GM19043 (cell line): ENCODE results near the gene B3GNT4.
"Not testable (repeated sequence)": the region's sequence is repeated elsewhere in the genome, so short reads cannot be mapped to it uniquely, and the experiment has no call there.

ENCODE experiments used
- ATAC-seq: cut with Tn5 transposase; IDR thresholded peaks from one replicate; pipeline ENCODE4 v1.9.1; 2021; ENCODE audit warnings: low read depth; ENCODE audit not compliant: unreplicated experiment

Gene B3GNT4

DNA sequence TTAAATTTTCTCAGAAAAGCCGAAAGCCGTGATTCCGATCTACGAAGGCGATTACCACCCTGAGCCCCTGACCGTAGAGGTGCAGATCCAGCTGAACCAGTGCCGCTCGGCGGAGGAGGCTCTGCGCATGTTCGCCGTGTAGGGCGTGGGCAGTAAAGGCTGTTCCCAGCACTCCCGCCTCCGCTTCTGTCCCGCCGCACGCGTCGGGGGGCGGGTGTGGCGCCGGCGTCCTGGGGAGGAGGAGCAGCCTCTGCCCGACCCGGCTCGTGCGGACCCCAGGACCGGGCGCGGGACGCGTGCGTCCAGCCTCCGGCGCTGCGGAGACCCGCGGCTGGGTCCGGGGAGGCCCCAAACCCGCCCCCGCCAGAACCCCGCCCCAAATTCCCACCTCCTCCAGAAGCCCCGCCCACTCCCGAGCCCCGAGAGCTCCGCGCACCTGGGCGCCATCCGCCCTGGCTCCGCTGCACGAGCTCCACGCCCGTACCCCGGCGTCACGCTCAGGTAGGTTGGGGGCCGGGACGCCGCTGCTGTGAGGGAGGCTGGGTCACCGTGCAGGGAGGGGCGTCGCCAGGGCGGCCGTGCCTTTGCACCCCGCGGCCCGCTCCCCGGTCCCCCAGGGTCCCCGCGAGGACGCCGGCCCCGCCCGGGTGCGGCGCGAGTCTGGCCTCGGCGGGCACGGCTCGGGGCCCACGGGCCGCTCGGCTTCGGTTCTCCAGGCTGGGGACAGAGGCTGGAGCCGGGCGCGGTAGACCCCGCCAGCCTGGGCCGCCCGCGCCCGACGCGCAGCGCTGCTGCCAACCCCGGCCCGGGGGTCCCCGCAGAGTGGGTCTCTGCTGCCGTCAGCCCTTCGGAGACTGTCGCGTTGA lies at the start of gene B3GNT4:
B3GNT4 (plus strand) TSS at position 409 of the 866 bp plus-strand sequence. CDS start 910 bp downstream, outside the sequence.
- no peak for ATAC-seq

DNA sequence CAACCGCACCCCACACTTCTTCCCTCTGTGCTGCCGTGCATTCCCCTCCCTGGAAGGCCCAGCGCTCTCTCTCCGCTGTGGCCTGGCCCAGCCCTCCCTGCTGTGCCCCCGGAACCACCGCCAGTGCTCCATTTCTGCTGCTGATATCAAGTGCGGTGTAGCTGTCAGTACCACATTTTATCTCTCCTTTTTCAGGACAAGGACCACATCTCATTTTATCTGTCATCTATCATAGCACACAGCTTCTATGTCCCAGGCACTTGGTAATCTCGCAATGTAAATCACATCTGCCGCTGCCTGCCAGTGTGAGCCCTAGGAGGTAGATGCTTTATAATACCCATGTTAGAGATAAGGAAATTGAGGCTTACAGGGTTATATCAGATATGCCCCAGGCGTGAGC lies 47.8 kb upstream of the B3GNT4 start:
- no peak for ATAC-seq

DNA sequence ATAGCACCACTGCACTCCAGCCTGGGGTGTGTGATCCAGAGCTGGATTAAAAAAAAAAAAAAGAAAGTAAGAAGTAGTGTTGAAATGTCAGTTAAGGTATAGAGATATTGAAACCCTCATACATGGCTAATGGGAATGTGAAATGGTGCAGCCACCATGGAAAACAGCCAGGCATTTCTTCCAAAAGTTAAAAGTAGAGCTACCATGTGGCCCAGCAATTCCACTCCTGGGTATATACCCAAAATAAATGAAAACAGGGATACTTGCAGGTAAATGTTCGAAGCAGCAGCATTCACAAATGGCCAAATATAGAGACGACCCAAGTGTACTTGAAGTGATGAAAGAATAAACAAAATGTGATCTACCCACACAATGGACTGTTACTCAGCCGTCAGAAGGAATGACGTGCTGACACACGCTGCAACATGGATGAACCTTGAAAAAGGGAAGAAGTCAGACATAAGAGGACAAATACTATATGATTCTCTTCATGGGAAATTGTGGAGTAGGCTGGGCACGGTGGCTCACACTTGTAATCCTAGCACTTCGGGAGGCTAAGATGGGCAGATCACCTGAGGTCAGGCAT lies 44.7 kb upstream of the B3GNT4 start:
- ATAC-seq, result no peak

GRCh38 chr12:122159882-122160281 lies 43.6 kb upstream of the B3GNT4 start:
- no peak for ATAC-seq

DNA sequence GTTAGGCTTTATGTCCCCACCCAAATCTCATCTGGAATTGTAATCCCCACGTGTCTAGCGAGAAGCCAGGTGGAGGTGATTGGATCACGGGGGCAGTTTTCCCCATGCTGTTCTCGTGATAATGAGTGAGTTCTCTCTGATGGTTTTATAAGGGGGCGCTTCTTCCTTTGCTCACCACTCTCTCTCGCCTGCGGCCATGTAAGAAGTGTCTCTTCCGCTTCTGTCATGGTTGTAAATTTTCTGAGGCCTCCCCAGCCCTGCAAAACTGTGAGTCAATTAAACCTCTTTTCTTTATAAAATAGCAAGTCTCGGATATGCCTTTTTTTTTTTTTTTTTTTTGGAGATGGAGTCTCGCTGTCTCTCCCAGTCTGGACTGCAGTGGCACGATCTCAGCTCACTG lies 42.7 kb upstream of the B3GNT4 start:
- no peak for ATAC-seq

DNA sequence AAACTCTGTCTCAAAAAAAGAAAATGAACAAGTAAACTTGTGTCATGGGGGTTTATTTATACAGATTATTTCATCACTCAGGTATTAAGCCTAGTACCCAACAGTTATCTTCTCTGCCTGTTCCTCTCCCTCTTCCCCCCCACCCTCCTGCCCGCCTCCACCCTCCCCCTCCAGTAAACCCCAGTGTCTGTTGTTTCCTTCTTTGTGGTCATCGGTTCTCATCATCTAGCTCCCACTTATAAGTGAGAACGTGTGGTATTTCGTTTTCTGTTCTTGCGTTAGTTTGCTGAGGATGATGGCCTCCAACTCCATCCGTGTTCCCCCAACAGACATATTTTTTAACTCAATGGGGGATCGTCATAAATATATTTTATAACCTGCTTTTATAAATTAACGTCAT lies 41.8 kb upstream of the B3GNT4 start:
- ATAC-seq, result no peak

GRCh38 chr12:122162976-122163375 lies 40.5 kb upstream of the B3GNT4 start:
- ATAC-seq, result no peak

- no peak for ATAC-seq
Measured at GRCh38 chr12:122166422-122167349, 36.8 kb upstream of the B3GNT4 start.

DNA sequence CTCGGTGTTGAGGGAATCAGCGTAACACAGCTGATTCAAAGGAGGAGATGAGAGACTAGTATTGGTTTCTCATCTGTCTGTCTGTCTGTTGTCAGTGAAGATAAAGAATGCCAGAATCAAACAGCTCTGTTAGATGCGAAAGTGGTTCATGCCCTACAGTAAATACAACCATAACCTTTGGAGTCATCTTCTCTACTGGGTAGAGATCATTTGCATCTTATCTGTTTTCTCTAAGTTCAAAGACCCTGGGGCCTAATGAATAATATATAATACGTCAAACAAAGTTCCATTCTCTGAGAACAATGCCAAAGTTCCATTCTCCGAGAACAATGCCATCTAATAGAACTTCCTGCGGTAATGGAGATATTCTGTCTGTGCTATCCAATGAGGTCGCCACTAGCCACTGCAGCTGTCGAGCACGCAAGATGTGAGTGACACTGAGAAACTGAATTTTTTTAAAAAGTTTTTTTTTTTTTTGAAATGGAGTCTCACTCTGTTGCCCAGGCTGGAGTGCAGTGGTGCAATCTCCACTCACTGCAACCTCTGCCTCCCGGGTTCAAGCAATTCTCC lies 36.1 kb upstream of the B3GNT4 start:
- no peak for ATAC-seq

GRCh38 chr12:122168492-122168891 lies 35.0 kb upstream of the B3GNT4 start:
- ATAC-seq, result no peak

- no peak for ATAC-seq
Measured at GRCh38 chr12:122171399-122171798, 32.1 kb upstream of the B3GNT4 start.

DNA sequence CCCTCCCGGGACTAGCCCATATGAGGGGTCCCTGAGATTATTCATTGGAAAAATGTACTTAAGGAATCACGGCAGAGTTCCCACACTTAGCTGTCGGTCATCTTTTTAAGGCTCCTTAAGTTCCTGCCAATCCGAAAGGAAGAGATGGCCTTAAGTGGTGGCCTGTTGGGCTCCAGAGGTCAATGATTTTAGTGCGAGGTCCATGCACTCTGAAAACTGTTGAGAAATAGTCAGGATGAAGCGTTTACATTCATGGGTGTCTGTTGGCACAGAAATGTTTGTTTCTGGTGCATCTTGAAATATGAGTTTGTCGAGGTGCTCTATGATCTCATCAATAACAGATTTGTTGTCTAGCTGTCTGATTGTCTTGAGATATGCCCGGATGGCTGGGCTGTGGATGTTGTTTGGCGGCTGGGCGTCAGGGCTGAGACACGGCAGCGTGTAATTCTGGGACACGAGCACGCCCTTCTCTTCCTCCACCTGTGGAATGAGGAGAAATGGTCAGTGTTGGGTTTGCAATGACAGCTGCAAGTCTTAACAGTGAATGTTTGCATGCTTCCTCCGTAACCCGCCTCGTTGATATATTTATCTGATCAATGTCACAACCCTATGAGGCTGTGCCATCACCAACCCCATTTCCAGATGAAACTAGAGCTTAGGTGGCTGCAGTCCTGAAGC lies 31.1 kb upstream of the B3GNT4 start:
- no peak for ATAC-seq

DNA sequence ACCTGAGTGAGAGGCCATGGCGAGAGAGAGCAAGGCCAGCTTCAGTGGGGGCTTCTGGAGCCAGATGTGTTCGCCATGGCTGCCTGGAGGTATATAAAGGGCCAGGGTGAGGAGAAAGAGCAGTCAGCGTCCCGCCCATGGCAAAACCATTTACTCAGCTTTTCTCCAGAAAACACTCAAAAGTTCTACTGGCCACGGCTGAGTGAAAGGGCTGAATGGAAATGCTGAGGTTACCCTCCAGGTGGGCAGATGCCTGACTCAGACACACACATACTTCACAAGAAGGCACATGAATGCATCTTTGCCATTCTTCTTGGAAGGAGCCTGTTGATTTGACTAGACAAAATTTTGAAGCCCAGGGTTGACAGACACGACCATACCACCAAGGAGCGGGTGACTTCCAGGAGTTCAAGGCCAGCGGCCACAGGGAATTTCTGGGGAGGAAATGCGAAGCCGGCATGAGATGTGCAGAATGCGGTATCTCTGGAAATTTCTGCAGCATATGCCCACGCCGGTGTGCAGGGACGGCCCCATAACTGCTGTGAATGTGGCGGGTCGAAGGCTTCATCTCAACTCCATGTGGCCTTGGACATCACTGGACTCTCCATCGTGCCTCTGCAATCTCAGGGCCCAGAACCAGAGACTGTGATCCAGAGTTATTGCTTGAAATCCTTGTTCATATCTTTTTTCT lies 29.2 kb upstream of the B3GNT4 start, which contains the start of gene IL31:
IL31 (minus strand) TSS at position 67 of the 691 bp plus-strand sequence; CDS start at position 18, 49 bp downstream.
- no peak for ATAC-seq

- not testable (repeated sequence) for ATAC-seq
Measured at GRCh38 chr12:122176473-122176872, 27.0 kb upstream of the B3GNT4 start.

- no peak for ATAC-seq
Measured at GRCh38 chr12:122182887-122183587, 20.5 kb upstream of the B3GNT4 start, which contains the start of gene LRRC43. LRRC43 (plus strand) TSS chr12:122183123; CDS start chr12:122183145, 22 bp downstream.

DNA sequence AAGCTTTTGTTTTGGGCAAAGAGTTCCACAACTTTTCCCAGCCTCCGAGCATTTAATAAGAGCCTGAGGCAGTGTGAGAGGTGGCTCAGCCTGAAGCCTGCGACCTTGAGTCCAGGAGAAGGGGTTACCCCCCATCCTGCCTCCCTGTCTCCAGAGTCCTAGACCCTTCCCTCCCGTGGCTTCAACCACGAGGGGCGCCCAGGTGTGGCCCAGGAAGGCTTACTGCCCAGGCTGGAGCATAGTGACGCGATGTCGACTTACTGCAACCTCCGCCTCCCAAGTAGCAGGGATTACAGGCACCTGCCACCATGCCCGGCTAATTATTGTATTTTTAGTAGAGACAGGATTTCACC lies 19.9 kb upstream of the B3GNT4 start:
- no peak for ATAC-seq

- no peak for ATAC-seq
Measured at GRCh38 chr12:122184517-122184916, 19.0 kb upstream of the B3GNT4 start.

- no peak for ATAC-seq
Measured at GRCh38 chr12:122185079-122185478, 18.4 kb upstream of the B3GNT4 start.
